ENCODE data around the gene COL23A1. TPM values are rescaled to one million over a fixed set of nuclear protein-coding genes. Genes with fewer than 3 reads are reported as not detected.

The COL23A1 gene
- not detected in 2 replicates for total RNA-seq

DNA sequence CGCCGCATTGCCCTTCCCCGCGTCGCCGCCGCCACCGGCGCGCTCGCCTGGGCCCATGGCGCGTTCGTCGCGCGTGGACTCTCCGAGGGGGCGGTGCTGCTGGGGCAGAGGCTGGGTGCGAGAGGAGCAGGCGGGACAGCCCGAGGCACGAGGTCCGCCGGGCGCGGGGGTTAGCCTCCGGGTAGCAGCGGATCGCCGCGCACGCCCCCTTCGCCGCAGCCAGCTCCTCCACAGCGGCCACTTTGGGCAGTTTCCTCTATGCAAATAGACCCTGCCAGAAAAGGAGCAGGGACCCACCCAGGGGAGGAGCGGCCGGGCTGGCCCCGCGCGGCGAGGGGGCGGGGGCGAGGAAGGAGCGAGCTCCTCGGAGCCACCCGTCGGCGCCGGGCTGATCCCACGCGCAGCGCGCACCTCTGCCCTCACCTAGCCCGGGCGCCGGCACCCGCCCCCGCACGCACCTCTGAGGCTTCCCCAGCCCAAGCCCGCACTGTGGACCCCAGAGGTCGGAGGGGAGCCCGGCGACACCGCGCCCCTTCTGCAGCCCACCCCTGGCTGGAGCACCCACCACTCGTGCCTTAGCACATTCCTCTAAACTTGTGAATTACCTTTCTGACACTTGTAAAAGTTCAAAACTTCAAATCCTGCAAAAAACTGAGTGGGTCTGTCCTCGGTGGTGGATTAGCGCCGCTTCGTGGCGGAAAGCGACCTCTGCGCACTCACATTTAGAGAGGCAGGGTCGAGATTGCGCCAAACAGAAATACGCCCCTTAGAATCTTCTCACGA is at the start of gene COL23A1:
Gene COL23A1, minus strand, starts transcription at position 253 of the 783 bp plus-strand sequence.

DNA sequence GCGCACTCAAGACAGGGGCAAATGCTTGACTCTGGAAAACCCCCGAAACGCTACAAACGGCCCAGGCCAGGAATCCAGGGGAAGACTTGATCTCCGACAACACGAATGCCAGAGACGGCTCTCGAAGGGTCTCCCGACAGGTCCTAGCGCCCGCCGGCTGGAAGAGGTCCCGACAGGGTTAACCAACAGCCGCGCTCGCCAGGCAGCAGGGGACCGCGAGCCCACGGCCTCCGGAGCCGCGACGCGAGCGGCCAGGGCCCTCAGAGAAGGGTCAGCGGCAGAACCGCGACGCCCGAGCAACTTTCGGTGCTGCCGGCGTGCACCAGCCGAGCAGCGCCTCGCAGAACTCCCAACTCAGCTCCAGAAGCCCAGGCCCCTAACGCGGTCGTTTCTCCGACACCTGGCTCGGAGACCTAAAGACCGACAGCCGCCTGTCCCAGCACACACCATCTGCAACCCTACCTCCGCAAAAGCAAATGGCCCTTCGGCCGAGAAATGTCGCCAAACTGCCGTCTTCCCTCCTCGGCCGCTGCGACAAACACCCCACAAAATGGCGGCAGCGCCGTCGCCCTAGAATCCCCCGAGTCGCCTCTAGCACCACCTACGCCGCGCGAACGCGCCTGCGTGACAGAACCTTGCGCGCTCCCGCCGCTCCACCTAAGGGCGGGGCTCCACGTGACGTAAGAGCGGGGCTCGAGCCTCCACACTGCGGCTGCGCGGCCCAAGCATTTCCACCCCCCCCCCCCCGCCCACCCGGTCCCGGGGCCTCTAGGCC is 36.5 kb upstream of the COL23A1 start, which contains the start of gene CLK4:
Gene CLK4, minus strand, starts transcription at position 567 of the 775 bp plus-strand sequence. CDS start 3,634 bp downstream, outside the sequence.

DNA sequence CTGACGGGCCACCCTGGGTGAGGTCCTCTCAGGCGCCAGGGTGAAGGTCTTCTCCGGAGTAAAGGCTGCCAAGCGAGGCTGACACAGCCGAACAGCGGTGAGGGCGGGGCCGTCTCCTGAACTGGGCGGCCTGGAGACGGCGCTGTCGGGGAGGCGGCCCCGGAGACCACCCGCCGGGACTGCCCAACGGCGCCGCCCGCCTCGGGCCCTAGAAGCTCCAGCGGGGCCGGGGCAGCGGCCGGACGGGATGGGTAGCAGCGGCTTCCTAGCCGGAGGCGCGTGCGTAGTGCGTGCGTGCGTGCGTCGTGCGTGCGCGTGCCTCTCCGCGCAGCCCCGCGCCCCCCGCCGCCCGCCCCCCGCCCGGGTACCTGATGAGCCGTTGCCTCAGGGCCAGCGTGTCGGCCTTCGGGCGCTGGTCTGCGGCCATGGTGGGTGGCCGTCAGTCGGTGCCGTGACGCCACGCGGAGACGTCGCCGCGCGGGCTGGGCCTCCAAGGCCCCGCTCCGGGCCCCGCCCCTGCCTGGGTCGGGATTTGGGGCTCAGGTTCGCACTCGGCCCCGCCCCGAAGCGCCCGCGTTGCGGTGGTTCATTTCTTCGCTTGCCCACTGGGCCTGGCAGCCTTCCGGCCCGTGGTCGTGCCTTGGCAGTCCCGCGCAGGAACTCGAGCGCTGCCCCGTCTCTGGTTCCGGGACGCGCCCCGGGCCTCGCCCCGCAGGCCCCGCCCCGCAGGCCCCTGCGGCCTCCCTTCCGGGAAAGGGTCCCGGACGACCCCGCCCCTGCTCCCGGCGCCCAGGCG is 357.9 kb downstream of the COL23A1 start, which contains the start of gene PHYKPL:
Gene PHYKPL, minus strand, starts transcription at position 679 of the 796 bp plus-strand sequence. Its CDS starts 252 bp downstream, at position 427.

GRCh38 chr5:178204182-178204934 is 385.8 kb downstream of the COL23A1 start, which contains the start of gene HNRNPAB:
HNRNPAB (plus strand) TSS chr5:178204533; CDS start chr5:178204838, 305 bp downstream.

Other genes with a start within 250 kb of the COL23A1 start
- gene CLK4, start 36.7 kb upstream of the COL23A1 start, total RNA-seq: 5.0 and 8.4 TPM in 2 replicates
- 6.8 and 7.8 TPM in 2 replicates for gene ZNF354A, start 140.3 kb upstream of the COL23A1 start, total RNA-seq

All from mammary microvascular endothelial cell (primary cell).